Stimulated activated CD8-positive, alpha-beta memory T cell treated with anti-CD3 and anti-CD28 coated beads, Interleukin-12 subunit alpha, Interleukin-12 subunit beta, amount 100 ng/mL, for 4 hours (primary cell): ENCODE data around the gene SCAANT1.
A peak's percentile ranks its signal among the peaks of the same experiment; 100 is the strongest.

Experiments used
- DNase-seq: peaks from one replicate; pipeline ENCODE4 v3.0.0-alpha.2; 2020; ENCODE audit warnings: low read depth

The SCAANT1 gene

GRCh38 chr3:63863150-63864007, 48.8 kb downstream of the SCAANT1 start, which contains the start of the genes ATXN7 and THOC7:
ATXN7 (plus strand) TSS chr3:63863867; CDS start chr3:63912599, 48,732 bp downstream.
THOC7 (minus strand) TSS chr3:63863805; CDS start chr3:63863790, 15 bp downstream.
- peak; percentile 58 for DNase-seq

- DNase-seq = no peak
These were observed 49.4 kb downstream of the SCAANT1 start for GRCh38 chr3:63862804-63863149.
